Pulmonary artery endothelial cell (primary cell): Measurements from ENCODE around the gene POP4. TPM values are rescaled to one million over a fixed set of nuclear protein-coding genes. Genes with fewer than 3 reads are reported as not detected.

Experiments
- DNase-seq: peaks from one replicate; pipeline ENCODE4 v3.0.0-alpha.2; 2011; ENCODE audit warnings: low read depth, low spot score
- total RNA-seq: library from RNA; depleted of rRNA; stranded (reverse); fragments of >200 nt; gene quantifications from 2 replicates; pipeline ENCODE4 v1.2.3, GENCODE V29; 2014

POP4 gene
- total RNA-seq, 1 donor from 2014 or later, result 97.8 TPM

DNA sequence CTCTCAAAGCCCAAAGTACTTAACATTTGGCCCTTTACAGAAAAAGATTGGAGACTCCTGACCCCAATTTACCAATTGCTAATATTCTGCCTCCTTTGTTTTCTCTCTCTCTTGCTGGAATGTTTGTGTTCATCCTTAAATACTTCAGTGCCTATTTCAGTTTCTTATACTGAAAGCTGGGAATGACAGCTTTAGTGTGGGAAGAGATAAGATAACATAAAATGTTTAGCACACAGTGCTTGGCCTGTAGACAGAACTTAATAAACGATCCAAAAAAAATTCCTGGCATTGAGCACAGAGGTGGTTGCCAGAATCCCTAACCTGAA, 56.2 kb downstream of the POP4 start:
- no peak for DNase-seq

DNA sequence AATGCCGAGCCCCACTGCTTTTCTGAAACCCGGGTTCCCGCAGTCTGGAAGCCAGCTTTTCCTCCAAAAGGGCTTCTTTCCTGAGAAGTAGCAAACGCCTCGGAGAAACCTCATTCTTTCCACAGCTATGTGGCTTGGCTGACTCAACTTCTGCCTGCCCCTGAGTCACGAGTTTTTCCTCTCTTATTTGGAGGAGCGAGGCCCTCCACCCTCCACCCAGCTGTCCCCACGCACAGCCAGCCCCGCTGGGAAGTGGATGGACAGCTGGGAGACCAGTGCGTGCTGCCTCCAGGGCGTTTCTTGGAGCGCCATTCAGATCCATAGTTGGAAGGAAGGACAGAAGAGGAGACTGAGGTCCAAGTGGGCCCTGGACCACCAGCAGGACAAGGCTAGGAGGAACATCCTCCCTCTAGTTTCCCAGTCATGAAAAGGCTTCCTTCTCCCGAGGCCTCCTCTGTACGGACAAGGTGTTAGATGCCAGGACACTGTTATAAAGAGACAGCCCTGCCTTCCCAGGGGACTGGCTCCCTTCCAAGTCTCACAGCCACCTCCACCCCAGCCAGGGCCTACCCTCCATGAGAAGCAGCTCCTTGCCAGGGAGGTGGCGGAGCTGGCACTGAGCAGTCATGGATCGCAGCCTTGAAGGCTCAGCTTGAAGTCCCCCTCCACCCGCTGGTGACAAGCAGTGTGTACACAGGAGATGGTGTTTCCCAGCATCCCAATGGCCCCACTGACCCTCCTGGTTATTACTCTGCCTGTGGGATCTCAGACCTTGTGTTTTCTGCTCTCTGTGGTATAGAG, 56.7 kb downstream of the POP4 start:
- no peak for DNase-seq

DNA sequence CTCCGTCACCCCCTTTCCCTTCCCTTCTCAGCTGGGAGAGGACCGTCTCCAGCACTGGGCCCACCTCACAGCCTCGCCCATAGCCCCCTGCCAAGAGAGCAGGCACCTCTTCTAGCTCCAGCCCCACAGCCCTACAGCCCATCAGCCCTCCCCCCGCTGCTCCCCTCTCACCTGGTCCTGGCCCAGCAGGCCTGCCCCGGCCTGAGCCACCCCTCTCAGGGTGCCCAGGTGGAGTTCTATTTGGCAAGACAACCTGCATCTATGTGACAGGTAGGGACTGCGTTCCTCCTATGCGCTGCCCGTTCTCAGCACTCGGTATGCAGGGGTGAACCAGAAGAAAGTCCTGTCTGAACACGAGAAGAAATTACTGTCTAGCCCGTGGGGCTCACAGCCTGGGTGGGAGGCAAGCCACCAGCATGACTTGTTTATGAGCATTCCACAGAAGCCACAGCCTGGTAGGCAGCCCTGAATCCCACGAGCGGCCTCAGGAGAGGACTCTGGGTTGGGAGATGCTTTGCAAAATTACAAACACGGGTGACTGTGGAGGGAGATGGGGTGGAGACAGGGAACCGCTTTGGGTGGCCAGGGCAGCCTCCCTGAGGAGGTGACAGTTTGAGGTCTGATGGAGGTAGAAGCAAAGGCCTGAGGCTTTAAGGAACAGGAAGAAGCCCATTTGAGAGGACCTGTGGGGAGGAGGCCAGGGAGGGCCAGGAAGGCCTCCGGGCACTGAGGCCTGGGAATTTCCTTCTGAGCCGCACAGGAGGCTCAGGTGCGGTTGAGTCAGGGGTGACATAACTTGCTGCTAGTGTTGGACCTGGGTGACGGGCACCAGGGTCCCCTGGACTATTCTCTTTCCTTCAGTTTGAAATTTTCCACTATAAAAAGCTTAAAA, 58.0 kb downstream of the POP4 start:
- DNase-seq, result no peak

DNA sequence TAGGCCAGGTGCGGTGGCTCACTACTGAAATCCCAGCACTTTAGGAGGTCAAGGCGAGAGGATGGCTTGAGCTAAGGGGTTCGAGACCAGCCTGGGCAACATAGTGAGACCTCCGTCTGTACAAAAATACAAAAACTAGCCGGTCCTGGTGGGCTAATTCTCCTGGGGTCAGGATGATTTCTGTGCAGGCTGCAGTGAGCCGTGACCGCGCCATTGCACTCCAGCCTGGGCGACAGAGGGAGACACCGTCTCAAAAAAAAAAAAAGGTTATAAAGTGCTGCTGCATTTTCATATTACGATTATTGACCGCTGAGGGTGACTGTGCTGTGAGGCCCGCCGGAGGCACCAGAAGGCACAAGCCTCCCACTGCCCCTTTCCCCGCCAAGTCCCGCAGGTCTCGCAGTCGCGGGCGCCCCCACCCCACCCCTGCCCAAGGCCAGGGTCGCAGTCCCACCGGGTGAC, 58.7 kb downstream of the POP4 start:
- DNase-seq, result no peak

DNA sequence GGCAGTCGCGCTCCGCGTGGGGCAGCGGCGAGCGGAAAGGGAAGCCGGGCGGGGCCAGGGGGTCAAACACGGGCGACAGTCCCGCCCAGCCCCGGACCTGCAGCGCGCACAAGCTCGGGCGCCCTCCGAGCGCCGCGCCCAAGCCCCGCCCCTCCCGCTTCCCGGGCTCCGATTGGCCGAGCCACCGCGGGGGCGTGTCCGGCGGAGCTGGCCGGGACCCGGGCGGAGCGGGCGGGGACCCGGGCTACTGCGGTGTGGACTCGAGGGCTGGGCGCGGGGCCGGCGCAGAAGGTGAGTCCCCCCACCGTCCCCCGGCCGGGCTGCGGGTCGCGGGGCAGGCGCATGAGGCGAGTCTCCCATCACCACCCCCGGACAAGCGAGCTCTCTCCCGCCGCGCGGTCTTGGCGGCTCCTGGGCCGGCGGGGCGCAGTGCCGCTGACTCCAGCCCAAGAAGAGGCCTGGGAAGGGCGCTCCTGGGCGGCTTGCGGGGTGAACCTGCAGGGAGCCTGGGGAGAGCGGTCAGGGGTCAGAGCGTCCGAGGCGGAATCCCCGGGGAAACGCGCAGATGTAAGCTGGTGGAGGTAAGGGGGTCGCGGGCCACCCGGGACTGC, 59.2 kb downstream of the POP4 start, which contains the start of gene PLEKHF1:
Gene PLEKHF1 (plus strand): TSS at position 247 of the 611 bp plus-strand sequence. CDS start 8,379 bp downstream, outside the sequence.
- DNase-seq, result no peak

DNA sequence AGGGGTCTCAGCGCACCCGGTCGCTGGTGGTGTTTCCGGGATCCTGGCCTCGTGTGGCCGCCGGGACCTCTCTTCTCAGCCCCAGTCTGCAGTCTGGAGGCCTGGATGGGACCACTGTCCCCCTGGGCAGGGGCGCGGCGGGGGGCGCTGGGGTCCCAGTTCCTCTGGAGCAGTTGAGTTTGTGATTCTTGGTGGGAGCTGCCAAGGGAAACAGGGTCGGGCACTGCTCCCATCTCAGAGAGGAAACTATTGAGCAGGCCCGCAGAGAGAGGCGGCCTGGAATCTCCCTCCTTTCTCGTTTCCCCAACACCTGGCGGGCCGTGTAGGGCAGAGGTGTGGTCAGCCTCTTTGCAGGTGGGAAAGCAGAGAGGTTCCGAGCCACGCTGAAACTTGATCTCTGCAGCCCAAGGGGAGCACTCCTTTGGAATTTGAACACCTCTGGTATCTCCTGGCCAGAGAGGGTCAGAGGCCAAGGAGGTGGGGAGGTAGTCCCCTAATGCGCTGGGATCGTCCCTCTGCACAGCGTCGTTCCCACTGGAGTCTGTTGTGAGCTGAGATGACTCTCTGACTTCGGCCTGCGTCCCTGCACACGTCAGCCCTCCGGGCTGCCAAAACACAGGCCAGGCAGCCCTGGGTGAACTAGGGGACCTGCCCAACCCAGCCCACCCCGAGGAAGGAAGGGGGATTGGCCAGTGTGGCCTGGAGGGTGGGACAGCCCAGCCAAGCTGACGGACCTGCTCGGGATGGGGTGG, 59.9 kb downstream of the POP4 start:
- DNase-seq, result no peak

Other genes with a start within 250 kb of the POP4 start
- gene VSTM2B, start 80.3 kb upstream of the POP4 start, total RNA-seq, result not detected in 2 replicates
- 11.3 and 12.3 TPM in 2 replicates for gene PLEKHF1, start 59.2 kb downstream of the POP4 start, total RNA-seq
- 18.4 and 22.6 TPM in 2 replicates for gene C19orf12, start 109.0 kb downstream of the POP4 start, total RNA-seq
- gene CCNE1, start 205.7 kb downstream of the POP4 start, total RNA-seq, result 6.5 and 7.4 TPM in 2 replicates